Endothelial cell of umbilical vein (primary cell): Measurements from ENCODE around the gene CSRP2. TPM values are rescaled to one million over a fixed set of nuclear protein-coding genes. Genes with fewer than 3 reads are reported as not detected.

ENCODE experiments used
- BruUV-seq: library from RNA; stranded (reverse); fragments of 400-500 nt; replicated peaks from 2 replicates; lab custom pipeline; 2021; lab: Mats Ljungman, UMichigan
- CTCF ChIA-PET: fragments of 300-600, 350-600 bp; sonication (Branson Sonifier 250); formaldehyde crosslinking; loops from one replicate; lab custom pipeline; 2021; ENCODE audit warnings: antibody characterized with exemption, inconsistent platforms; lab: Charles Lee
- POLR2A ChIA-PET: fragments of 300-600, 350-600 bp; sonication (Branson Sonifier 250); formaldehyde crosslinking; loops from one replicate; lab custom pipeline; 2021; ENCODE audit warnings: antibody characterized with exemption, inconsistent platforms; lab: Charles Lee
- DNase-seq: peaks from one replicate; pipeline ENCODE4 v3.0.0-alpha.2; 2011; ENCODE audit warnings: low read depth, low spot score
- FAIRE-seq: peaks from 2 replicates; lab custom pipeline; 2011; peaks lifted over from hg19 to GRCh38; lab: Jason Lieb, UNC
- H2AFZ ChIP-seq: 2 replicates; pipeline ENCODE4 v1.6.0; 2012; ENCODE audit warnings: low read depth, low read length, control low read depth, inconsistent platforms
- H3K27ac ChIP-seq: 2 replicates; pipeline ENCODE4 v1.5.1; 2011; ENCODE audit warnings: low read depth, mild to moderate bottlenecking, control low read depth, low read length, moderate library complexity; ENCODE audit not compliant: insufficient read depth
- H3K27me3 ChIP-seq, 2 experiments: 2 replicates each; pipeline versions ENCODE4 v1.6.0 to v1.6.1; 2011; ENCODE audit warnings: low read length in 2 of 2, mixed read lengths in 1 of 2; ENCODE audit not compliant: control insufficient read depth in 2 of 2, insufficient read depth in 2 of 2
- H3K36me3 ChIP-seq, 2 experiments: 2 replicates in 1 of 2; 3 replicates in 1 of 2; pipeline ENCODE4 v1.5.1; 2011; ENCODE audit warnings: low read length in 2 of 2, mild to moderate bottlenecking in 1 of 2, moderate library complexity in 1 of 2; ENCODE audit not compliant: control insufficient read depth in 2 of 2, insufficient read depth in 2 of 2; ENCODE audit errors: extremely low read depth in 1 of 2
- H3K4me1 ChIP-seq: 3 replicates; pipeline ENCODE4 v1.5.1; 2011; ENCODE audit warnings: mild to moderate bottlenecking, low read length; ENCODE audit not compliant: control insufficient read depth, insufficient read depth; ENCODE audit errors: extremely low read depth
- H3K4me2 ChIP-seq: 2 replicates; pipeline ENCODE4 v1.6.1; 2011; ENCODE audit warnings: low read length, control low read depth, mixed read lengths; ENCODE audit not compliant: insufficient read depth
- H3K4me3 ChIP-seq, 3 experiments: fragments of 200-600 bp in 1 of 3; sonication (generic), shearing (Covaris generic) in 1 of 3; replicated peaks in 1 of 3; 2 replicates each; pipeline ENCODE4 v1.5.1; 2011 to 2016; ENCODE audit warnings: control low read depth in 3 of 3, low read length in 3 of 3, mild to moderate bottlenecking in 2 of 3, inconsistent platforms in 1 of 3, low read depth in 1 of 3, moderate library complexity in 1 of 3; ENCODE audit not compliant: insufficient read depth in 1 of 3
- H3K79me2 ChIP-seq: 2 replicates; pipeline ENCODE4 v1.6.0; 2012; ENCODE audit warnings: low read length, inconsistent platforms; ENCODE audit not compliant: control insufficient read depth, insufficient read depth
- H3K9ac ChIP-seq: replicated peaks from 2 replicates; pipeline ENCODE3; 2011; ENCODE audit warnings: low read length, control low read depth; ENCODE audit not compliant: insufficient read depth; ENCODE audit errors: extremely low read depth
- H3K9me1 ChIP-seq: replicated peaks from 3 replicates; pipeline ENCODE4 v1.6.0; 2011; ENCODE audit warnings: mild to moderate bottlenecking, low read length; ENCODE audit not compliant: control insufficient read depth, insufficient read depth; ENCODE audit errors: extremely low read depth
- H3K9me3 ChIP-seq: replicated peaks from 2 replicates; pipeline ENCODE4 v1.5.1; 2012; ENCODE audit warnings: low read length, inconsistent platforms; ENCODE audit not compliant: control insufficient read depth, insufficient read depth
- H4K20me1 ChIP-seq: replicated peaks from 2 replicates; pipeline ENCODE3; 2011; ENCODE audit warnings: mild to moderate bottlenecking, low read length; ENCODE audit not compliant: control insufficient read depth, insufficient read depth; ENCODE audit errors: extremely low read depth
- EZH2 ChIP-seq: IDR thresholded peaks from 2 replicates; pipeline ENCODE4 v1.6.1; 2012; ENCODE audit warnings: borderline replicate concordance, low read depth, mild to moderate bottlenecking, moderate library complexity, low read length, inconsistent platforms; ENCODE audit not compliant: severe bottlenecking
- FOS ChIP-seq: IDR thresholded peaks from 2 replicates; pipeline ENCODE4 v1.6.1; 2011; ENCODE audit warnings: mild to moderate bottlenecking, low read length, moderate library complexity, borderline replicate concordance; ENCODE audit not compliant: insufficient read depth
- GATA2 ChIP-seq: IDR thresholded peaks from 2 replicates; pipeline ENCODE4 v1.7.0; 2011; ENCODE audit warnings: low read depth, mild to moderate bottlenecking, moderate library complexity, mixed read lengths, low read length; ENCODE audit not compliant: insufficient read length, insufficient read depth
- JUN ChIP-seq: IDR thresholded peaks from 2 replicates; pipeline ENCODE4 v1.6.1; 2011; ENCODE audit warnings: borderline replicate concordance, low read depth; ENCODE audit not compliant: insufficient read length, insufficient read depth
- MYC ChIP-seq: IDR thresholded peaks from one replicate; pipeline ENCODE4 v1.6.1; 2011; ENCODE audit warnings: mild to moderate bottlenecking, low read depth, low read length
- POLR2A ChIP-seq: IDR thresholded peaks from 2 replicates; pipeline ENCODE4 v1.6.1; 2012; ENCODE audit warnings: low read depth, mild to moderate bottlenecking, control low read depth, low read length
- POLR2AphosphoS5 ChIP-seq: IDR thresholded peaks from 2 replicates; pipeline ENCODE4 v1.6.1; 2012; ENCODE audit warnings: low read depth, mild to moderate bottlenecking, control low read depth, low read length, moderate library complexity; ENCODE audit not compliant: insufficient read depth
- dilution Hi-C: fragments of 300-500 bp; cut with MboI; formaldehyde crosslinking; loops from one replicate; pipeline ENCODE4 v1.15.0; 2019; ENCODE audit warnings: low sequenced_read_pairs; ENCODE audit not compliant: extremely low pct_ligation_motif_present
- intact Hi-C: fragments of 100-400 bp; cut with micrococcal nuclease; formaldehyde crosslinking; loops from one replicate; pipeline ENCODE4 v1.10.0; 2022
- polyA plus RNA-seq, 4 experiments: library from polyadenylated mRNA; depleted of rRNA in 3 of 4; stranded (reverse) in 3 of 4; unstranded in 1 of 4; fragments of >200 nt; gene quantifications; 2 replicates each; pipeline versions ENCODE4 v1.2.1 to v1.2.3, GENCODE V29; 2011 to 2012; ENCODE audit warnings: missing spikeins in 1 of 4
- total RNA-seq: library from RNA; stranded (reverse); gene quantifications from 2 replicates; pipeline ENCODE4 v1.2.3, GENCODE V29; 2021
- TF ChIP-seq, protein P1 (sequence below), 2 donors: IDR thresholded peaks; 1 replicate in 1 of 2; 2 replicates in 1 of 2; pipeline ENCODE4 v1.5.1; 2011; ENCODE audit warnings: low read length in 2 of 2, mild to moderate bottlenecking in 2 of 2, moderate library complexity in 2 of 2, control low read depth in 1 of 2, inconsistent platforms in 1 of 2, low read depth in 1 of 2; ENCODE audit not compliant: insufficient read depth in 1 of 2; ENCODE audit errors: extremely low read depth in 1 of 2
- TF ChIP-seq, protein P2 (sequence below): IDR thresholded peaks from 2 replicates; pipeline ENCODE4 v1.6.1; 2011; ENCODE audit not compliant: insufficient read depth, insufficient read length

CSRP2 gene
- total and polyA plus RNA-seq, 2 donors (not counting 3 experiments of a cell fraction or from before 2014, with no cell fraction given), result 8.8 to 13.4 TPM

- DNase-seq (no peak), FAIRE-seq (peak; percentile 21)
- no peaks in the 10 kb centered on the region for H3K79me2 ChIP-seq
- H3K27me3 ChIP-seq, result no peaks in the 10 kb centered on the region
- BruUV-seq, result no TSS peak
- ChIA-PET CTCF (no interaction called here), POLR2A (no interaction called here)
- TF ChIP-seq, protein P1, sequence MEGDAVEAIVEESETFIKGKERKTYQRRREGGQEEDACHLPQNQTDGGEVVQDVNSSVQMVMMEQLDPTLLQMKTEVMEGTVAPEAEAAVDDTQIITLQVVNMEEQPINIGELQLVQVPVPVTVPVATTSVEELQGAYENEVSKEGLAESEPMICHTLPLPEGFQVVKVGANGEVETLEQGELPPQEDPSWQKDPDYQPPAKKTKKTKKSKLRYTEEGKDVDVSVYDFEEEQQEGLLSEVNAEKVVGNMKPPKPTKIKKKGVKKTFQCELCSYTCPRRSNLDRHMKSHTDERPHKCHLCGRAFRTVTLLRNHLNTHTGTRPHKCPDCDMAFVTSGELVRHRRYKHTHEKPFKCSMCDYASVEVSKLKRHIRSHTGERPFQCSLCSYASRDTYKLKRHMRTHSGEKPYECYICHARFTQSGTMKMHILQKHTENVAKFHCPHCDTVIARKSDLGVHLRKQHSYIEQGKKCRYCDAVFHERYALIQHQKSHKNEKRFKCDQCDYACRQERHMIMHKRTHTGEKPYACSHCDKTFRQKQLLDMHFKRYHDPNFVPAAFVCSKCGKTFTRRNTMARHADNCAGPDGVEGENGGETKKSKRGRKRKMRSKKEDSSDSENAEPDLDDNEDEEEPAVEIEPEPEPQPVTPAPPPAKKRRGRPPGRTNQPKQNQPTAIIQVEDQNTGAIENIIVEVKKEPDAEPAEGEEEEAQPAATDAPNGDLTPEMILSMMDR (IDR thresholded peaks at IDR 0.05; ENCODE audit: extremely low read depth in 1 of 2, insufficient read depth in 1 of 2, low read depth in 1 of 2, low read length in 2 of 2), result no peak
- no peak for TF ChIP-seq JUN
- no peak for TF ChIP-seq FOS
- TF ChIP-seq, protein P2, sequence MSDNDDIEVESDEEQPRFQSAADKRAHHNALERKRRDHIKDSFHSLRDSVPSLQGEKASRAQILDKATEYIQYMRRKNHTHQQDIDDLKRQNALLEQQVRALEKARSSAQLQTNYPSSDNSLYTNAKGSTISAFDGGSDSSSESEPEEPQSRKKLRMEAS, result no peak
- no peak for TF ChIP-seq GATA2
- TF ChIP-seq EZH2, result no peak
- no peak for TF ChIP-seq POLR2AphosphoS5
- no peak for TF ChIP-seq POLR2A
- TF ChIP-seq MYC, result no peak
- H2AFZ ChIP-seq, result no peak overlapping the region
- H3K4me3 ChIP-seq, result no peak overlapping the region
- no peaks in the 10 kb centered on the region for H3K9me1 ChIP-seq
- no peak overlapping the region for H3K9ac ChIP-seq
- no peaks in the 10 kb centered on the region for H3K36me3 ChIP-seq
- H3K4me1 ChIP-seq, result peaks cover 9% of the 10 kb centered on the region
- no peak overlapping the region for H3K27ac ChIP-seq
- intact Hi-C loops (no loop called here), dilution Hi-C loops (no loop called here)
- no peak overlapping the region for H3K4me2 ChIP-seq
- H4K20me1 ChIP-seq, result no peaks in the 10 kb centered on the region
- H3K9me3 ChIP-seq, result no peaks in the 10 kb centered on the region
These were observed 2.1 kb downstream of the CSRP2 start for GRCh38 chr12:76876696-76877229.
